ENCODE data around the gene KIF25.

The KIF25 gene

DNA sequence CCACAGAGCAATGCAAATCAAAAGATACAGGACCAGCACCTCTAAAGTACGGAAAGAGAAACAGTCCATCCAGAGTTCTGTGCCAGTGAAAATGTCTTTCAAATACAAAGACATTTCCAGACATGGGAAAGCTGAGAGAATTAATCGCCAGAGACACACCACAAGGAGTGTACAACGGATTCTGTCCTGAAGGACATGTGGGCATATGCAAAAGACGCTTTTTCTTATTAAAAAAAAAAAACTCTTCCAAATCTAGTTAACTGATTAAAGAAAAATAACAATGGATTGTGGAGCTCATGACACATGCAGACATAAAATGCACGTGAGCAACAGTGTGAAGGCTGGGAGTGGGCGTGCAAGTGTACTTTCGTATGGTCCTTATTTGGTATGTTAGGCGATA is 22.8 kb downstream of the KIF25 start:
- no peak for DNase-seq

DNA sequence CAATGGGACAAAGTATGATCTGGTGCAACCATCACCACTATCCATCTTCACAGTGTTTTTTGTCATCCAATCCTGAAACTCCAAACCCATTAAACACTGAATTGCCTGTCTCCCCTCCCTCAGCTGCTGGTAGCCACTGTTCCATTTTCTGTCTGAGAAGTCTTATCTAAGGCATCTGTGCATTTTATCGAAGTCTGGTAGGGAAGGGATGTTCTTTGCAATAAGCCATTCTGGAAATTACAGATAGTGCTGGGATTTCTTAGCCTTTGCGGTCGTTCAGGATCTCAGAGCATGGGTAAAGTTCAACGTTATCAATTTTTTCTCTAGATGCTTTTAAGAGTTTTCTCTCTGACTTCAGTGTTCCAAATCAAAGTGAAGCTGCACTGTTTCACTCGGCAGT is 24.1 kb downstream of the KIF25 start:
- no peak for DNase-seq

DNA sequence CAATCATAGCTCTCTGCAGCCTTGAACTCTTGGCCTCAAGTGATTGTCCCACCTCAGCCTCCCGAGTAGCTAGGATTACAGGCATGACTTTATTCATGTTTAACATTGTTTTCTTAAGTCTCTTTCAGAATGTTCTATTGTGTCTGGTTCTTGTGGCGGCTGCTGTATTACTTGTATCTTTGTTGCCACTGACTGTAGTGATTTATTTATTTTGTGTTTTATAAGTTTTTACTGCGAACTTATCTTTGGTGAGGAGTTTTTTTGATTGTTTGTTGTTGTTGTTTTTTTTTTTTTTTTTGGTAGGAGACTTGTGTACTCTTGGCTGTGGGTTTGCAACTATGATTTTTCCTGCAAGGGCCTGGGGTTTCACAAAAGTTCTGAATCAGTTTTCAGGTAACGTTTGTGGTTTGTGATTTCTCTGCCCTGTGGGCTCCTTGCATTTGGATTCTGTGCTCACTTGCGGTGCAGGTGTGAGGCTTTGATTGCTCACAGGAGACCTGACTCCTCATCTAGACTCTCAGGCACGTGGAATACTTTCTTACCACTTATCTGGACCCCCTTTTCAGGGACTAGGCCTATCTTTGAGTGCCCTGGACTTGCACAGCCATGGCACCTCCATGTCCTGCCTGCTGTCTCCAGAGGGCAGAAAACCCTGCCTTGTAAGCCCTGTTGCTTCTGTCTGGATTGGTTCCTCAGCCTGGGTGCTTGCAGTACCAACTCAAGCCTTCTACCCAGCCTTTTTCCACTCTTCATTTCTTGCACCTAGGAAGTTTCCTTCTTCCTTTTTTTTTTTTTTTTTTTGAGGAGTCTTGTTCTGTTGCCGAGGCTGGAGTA is 25.2 kb downstream of the KIF25 start:
- DNase-seq: no peak

DNA sequence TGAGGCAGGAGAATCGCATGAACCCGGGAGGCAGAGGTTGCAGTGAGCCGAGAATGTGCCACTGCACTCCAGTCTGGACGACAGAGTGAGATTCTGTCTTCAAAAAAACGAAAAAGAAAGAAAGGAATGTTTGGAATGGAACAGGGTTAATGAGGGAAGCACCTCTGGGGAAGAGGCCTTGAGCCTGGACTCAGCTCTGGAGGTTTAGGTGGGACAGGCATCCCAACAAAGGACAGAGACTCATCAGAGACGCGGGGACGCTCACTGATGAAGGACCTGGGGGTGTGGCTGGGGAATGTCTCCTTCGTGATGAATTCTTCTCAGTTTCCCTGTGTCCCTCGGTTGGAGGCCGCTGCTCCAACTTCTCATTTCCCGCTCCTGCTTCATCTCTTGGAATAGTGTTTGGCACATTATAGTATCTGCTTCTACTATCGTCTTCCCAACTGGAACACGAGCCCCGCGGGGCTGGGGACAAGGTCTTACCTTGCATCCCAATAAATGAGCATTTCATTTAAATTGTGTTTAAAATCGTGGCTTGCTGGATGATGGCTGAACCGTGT is 27.6 kb downstream of the KIF25 start:
- no peak for DNase-seq

DNA sequence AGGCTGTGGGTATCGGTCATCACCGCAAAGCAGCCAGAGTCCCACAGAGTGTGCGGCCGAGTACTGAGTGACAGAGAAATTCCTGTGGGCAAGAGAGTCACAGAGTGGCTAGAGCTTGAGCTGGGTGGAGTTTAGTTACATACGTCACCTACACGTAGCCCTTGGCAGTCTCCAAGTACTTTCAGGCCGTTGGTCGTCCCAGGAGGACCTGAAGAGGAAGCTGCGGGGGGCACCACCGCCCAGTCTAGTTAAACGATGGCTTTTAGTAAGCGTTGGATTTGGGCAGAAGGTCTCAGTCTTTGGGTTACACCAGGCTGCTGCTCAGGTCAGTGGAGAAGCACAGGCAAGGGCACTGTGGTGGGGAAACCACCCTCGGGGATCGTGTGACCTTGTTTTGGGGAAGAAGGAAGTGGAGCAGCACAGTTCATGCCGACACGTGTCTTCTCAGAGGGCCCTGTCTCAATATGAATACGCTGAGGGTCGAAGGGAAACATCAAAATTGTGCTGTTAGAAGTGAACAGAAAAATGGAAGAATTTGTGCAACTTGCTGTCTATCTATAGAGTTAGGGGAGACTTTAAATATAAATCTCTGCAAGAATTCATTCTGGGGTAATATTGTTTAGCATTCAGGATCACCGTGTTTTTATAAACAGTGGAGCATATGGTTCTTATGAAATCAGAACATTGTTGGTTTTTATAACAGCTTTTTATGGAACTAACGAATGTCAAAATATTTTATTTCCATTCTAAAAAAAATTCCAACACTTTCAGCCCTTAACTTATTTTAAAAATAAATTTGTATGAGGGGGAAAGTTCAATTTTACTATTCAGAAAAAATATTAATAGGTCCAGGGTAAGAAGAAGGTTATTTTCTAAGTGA is 28.6 kb downstream of the KIF25 start:
- no peak for DNase-seq

DNA sequence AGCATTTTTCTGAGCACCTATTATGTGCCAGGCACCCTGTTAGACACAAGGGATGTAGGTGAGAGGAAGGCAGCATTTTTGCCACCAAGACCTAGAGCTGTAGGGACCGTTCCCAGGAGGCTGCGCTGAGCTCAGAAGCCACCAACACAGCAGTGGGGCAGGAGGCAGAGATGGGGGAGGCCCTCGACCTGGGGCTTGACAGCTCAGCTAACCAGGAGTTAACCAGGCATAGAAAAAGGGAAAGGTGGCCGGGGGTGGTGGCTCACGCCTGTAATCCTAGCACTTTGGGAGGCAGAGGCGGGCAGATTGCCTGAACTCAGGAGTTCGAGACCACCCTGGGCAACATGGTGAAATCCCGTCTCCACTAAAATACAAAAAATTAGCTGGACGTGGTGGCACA is 29.5 kb downstream of the KIF25 start:
- no peak for DNase-seq

DNA sequence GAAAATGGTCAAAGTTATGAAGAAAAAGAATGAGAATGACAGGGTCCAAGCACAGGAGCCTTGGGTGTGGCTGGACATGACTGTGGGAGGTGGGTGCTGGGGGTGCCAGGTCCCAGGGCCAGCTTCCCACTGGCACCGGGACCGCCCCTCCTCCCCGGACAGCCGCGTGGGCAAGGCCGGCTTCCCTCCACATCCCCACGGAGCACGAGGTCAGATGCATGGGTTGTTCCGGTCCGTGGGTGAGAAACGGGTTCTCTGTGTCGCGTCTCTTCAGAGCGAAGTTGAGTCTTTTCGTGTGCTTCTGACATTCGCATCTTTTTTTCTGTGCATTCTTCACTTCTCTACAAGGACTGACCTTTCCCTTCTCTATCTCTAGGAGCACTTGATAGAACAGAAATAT is 30.1 kb downstream of the KIF25 start:
- no peak for DNase-seq

DNA sequence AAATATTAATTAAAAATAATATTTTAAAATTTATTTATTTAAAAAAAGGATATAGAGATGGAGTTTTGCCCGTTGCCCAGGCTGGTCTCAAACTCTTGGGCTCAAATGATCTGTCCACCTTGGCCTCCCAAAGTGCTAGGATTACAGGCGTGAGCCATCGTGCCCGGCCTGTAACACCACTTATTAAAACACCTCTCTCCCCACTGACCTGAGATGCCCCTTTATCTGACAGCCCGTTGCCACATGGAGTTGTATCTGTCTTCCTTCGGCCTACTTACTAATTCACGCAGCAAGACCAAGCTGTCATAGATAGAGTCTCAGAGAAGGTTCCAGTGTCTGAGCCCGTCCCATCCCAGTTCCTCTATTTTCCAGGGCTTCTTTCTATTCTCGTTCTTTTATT is 30.7 kb downstream of the KIF25 start:
- no peak for DNase-seq

DNA sequence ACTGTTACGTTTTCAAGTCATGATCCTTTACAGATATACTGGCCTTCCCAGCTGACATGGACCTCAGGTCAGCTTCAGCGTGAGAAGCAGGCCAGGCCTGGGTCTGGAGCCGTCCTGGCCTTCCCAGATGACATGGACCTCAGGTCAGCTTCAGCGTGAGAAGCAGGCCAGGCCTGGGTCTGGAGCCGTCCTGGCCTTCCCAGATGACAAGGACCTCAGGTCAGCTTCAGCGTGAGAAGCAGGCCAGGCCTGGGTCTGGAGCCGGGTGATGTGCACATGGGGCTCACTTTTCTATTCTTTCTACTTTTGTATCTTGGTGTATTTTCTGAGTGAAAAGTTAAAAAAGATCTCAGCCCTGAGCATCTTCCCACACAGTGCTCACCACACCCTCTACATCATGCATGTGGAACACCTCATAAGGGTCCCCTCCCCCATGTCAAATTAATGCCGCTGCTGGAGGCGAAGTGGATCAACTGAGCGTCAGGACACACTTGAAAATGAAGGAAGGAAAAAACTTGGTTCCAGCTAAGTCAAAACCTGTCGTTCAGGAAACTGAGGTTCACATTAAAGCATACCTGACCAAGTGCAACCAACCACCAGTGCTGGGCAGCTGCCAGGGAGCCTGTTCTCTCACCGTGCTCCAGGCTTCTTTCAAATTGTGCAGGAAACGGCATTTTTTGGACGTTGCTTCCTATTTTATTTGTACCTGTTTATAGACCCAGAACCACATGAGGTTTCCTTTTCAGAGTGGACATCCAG is 32.2 kb downstream of the KIF25 start:
- DNase-seq: no peak

DNA sequence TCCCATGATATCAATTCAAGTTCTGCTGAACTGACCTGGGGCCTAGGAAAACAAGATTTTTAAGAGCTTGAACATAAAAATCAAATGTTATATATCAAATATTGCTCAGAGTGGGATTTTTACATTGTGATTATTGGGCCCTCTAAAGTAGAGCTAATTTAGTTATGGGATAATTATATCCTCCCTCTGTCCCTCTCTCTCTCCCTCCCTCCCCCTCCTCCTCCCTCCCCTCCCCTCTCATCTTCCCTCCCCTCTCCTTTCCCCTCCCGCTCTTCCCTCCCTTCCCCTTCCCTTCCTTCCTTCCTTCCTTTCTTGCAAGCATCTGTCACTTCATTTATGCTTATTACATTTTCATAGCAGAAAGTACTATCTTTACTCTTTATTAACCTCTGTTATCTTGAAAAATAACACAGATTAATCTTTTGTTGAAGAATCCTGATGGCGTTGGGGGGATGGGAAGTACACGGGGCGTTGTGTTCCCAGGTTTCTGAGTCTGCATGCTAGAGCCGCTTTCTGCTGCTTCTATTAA is 32.8 kb downstream of the KIF25 start:
- no peak for DNase-seq

DNA sequence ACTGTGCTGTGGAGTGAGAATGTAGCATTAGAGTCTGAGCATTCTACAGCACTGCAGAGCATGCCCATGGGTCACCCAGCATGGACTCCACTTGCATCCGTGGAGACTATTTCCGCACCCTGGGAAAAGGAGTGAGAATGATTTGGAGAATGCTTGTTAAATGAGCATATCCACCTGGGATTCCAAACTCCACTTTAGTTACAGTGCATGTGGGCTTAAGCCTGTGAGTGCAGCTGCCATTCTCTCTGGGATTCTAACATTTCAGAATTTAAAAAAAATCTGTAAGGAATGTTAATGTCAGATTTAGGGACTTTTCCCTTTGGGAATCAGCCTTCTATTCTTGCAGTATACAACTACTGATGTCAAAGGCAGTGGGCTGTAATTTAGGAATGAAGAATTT is 33.4 kb downstream of the KIF25 start:
- no peak for DNase-seq

DNA sequence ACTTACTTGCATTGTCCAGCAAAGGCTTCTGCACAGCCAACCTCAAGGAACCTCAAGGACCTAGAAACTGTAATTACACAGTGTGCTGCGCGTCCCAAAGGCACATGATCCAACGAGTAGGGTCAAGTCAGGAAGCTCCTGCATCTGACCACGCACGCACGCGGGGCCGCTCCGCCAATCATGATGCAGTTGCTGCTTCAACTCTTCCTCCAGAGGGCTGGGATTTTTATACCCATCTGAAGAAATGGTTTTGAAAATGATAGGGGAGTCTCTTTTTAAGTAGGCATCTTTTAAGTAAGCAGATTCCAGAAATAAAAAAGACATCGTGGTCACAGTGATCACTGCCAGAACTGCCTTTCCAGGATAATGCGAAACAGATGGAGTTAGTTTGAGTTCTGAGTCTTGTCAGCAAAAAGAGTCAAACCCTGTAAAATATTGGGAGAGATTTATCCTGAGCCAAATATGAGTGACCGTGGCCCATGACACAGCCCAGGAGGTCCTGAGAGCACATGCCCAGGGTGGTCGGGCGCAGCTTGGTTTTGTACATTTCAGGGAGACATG is 34.0 kb downstream of the KIF25 start:
- DNase-seq: no peak

DNA sequence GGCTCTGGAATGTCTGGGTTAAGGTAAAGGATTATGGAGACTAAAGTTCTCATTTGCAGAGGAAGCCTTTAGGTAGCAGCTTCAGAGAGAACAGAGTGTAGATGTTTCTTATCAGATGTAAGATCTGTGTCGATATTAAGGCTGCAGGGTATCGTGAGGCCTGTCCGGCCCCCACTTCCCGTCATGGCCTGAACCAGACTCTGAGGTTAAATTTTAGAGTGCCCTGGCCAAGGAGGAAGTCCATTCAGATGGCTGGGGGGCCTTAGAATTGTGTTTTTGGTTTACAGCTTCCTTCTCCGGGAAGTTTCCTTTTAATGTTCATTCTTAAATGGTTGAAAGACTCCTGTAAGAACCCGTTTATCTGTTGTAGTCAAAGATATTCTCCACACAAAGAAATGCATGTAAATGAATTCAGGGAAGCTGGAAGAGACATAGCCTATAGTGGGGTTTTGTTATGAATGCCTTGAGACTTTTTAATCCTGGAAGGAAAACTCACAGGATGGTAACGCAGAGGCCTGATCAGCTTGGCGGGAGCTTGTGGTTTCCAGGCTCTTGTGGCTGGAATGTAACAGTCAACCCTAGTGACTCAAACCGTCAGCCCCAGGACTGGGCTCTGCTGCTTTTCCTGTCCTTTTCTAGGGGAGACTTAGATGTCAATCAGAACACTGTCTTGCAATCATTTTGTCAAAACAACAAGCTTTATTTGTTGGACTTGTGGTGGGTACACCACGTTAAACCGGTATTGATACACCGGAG is 34.7 kb downstream of the KIF25 start:
- no peak for DNase-seq

DNA sequence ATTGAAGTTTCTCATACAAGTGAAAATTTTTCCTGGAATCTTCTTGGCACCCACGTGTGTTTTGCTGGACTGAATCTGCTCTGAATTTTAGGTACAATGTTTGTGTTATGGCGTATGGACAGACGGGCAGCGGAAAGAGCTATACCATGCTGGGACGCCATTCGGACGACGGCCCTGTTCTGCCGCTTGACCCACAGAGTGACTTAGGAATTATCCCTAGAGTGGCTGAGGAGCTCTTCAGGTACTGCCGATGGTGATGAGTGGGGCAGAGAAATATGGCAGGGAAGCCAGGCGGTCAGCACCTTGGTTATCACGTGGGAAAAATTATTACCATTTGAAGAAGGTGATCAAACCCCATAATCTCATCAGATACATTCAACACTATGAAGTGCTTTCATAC is 36.3 kb downstream of the KIF25 start:
- DNase-seq: no peak

DNA sequence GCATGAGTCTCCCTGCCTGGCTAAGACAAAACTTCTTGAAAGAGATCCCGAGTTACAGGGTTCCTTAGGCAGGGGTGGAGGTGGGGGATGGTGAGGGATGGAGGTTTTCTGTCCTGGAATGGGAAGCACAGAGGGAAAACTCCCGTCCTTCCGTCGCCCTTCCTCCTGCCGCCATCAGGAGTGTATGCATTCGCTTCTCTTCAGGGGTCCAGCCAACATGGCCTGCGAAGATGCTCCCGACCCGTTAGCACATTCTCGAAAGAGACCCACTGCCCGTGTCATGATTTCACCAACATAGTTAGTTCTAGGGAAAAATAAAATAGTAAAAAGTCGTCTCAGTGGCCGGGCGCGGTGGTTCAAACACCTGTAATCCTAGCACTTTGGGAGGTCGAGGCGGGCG is 37.1 kb downstream of the KIF25 start:
- DNase-seq: no peak

DNA sequence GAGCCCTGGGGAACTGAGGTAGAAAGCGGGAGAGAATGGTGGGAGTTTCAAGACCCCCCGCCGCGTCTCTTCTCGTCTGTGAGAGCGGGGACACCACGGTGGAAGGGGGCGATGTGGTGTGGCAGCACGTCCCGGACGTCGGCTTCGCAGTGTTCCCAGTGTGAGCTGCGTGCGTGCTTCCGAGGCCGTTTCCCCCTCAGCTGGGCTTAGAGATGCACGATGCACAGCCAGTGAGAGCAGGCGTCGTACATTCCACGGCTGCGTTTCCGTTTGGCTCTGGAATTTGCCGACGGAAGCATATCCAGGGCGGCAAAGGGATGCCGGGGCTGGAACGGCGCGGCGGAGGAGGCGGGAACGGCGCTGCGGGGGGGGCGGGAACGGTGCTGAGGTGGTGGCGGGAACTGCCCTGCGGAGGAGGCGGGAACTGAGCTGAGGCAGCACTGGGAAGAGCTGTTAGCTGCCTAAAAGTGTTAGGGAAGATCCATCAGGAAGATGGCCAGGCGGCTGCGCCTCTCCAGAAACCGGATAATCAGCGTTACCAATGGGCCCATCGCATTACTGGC is 37.7 kb downstream of the KIF25 start:
- no peak for DNase-seq

DNA sequence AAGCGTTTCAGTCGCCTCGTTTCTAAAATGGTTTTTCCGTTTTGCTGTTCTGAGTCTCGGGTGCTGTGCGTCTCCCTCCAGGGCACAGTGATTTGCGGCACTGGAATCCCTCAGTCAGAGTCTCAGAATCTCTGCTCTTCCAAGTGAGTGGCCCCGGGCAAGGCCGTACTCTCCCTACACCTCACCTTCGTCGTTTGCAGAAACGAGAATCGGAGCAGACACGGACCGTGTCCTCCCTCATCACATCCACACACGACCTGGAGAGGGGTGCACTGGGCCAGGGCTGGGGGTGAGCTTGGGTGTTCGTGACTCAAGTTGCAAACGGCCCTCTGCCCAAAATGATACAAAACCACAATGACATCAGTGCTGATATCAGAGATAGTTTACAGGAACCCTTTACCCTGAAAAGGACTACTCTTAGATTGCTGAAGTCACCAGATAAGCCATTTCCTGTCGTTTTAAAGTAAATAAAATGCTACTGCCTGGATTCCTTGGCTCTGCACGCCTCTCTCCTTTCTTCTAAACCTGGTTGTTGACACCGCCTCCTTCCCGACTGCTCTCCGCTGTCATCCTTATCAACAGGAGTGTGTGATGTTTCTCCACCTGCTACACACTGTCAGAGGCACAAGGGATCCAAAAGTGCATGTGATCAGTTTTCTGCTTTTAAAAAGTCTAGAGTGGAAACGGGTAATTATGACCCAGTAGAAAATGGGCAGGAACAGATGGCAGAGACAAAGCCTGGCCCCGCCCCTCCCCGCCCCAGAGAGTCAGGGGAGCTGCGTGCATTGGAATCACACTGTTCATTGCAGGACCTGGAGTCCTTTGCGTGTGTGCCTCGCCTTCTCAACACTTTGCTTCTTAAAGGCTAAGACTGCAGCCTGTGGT is 38.4 kb downstream of the KIF25 start:
- no peak for DNase-seq

DNA sequence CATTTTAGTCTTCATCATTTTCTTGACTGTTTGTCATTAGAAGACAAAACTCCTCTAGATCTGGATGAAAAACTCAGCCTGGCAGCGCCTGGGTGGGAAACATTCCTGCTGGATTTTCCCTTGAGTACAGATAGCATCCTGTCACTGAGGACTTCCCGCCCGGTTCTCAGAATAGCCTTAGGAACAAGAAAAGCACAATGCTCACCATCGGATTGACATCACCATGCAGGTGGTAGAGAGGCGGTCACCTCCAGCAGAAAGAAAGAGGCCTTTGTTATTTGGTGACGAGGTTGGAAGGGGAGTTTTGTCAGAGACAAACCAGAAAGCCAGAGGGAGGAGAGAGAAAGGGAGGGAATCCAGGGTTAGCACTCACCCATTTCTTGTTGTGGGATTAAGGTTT is 39.8 kb downstream of the KIF25 start:
- no peak for DNase-seq

DNA sequence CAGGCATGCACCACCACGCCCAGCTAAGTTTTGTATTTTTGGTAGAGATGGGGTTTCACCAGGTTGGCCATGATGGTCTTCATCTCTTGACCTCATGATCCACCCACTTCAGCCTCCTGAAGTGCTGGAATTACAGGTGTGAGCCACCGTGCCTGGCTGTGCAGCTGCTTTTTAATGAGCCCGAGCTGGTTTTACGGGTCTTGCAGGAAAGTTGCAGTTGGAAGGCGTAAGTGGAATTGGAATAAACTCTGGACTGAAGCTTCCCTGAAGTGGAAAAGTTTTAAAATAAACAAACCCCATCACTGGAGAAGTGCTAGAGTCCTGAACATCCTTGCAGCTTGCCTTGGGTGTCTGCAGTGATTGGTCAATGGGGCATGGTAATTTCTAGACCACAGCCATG is 40.4 kb downstream of the KIF25 start:
- no peak for DNase-seq

DNA sequence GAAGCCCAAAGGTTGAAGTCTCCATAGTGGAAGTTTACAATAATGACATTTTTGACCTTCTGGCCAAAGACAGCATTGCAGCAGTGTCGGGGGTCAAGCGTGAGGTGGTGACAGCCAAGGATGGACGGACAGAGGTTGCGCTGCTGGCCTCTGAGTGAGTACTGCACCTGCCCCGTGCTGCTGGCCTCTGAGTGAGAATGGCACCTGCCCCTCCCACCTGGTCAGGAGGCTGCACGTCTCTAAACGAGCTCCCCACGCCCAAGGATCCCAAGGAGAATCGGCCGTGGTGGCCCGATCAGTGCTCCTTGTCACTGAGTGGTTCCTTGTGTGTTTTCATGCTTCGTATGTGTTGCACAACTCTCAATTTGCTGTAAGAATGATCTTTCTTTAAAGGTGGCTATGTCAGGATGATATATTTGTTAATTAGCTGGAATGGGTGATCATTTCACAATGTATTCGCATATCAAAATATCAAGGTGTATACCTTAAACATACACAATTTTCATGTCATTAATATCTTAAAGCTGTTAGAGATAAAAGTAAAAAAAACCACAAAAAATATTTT is 41.2 kb downstream of the KIF25 start:
- DNase-seq: no peak
